ENCODE data around the gene INPP5B.
"Not testable (repeated sequence)": the region's sequence is repeated elsewhere in the genome, so short reads cannot be mapped to it uniquely, and the experiment has no call there.

Gene INPP5B

GRCh38 chr1:37910886-37911285 lies 36.0 kb downstream of the INPP5B start:
- DNase-seq: not testable (repeated sequence)

GRCh38 chr1:37908531-37908930 lies 38.3 kb downstream of the INPP5B start:
- DNase-seq: not testable (repeated sequence)

- not testable (repeated sequence) for DNase-seq
These were observed 39.3 kb downstream of the INPP5B start for GRCh38 chr1:37907416-37908125.

DNA sequence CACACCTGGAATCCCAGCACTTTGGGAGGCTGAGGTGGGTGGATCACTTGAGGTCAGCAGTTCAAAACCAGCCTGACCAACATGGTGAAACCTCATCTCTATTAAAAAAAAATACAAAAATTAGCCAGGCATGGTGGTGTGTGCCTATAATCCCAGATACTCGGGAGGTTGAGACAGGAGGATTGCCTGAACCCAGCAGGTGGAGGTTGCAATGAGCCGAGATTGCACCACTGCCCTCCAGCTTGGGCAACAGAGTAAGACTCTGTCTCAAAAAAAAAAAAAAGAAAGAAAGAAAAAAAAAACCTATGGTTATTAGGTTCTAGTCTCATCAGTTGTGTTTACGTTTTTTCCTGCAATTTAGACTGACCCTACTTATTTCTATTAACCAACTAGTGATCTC lies 40.3 kb downstream of the INPP5B start:
- not testable (repeated sequence) for DNase-seq

GRCh38 chr1:37905727-37906126 lies 41.1 kb downstream of the INPP5B start:
- DNase-seq: no peak

DNA sequence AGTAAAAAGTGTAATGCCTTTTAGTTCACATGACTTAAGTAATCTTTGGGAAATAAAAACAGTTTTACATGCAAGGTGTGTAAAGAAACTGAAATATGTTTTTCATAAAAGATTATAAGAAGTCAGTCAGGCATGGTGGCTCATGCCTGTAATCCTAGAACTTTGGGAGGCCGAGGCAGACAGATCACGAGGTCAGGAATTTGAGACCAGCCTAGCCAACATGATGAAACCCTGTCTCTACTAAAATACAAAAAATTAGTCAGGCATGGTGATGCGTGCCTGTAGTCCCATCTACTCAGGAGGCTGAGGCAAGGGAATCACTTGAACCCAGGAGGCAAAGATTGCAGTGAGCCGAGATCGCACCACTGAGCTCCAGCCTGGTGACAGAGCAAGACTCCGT lies 42.9 kb downstream of the INPP5B start:
- DNase-seq: not testable (repeated sequence)

- DNase-seq: no peak
These were observed 43.9 kb downstream of the INPP5B start for GRCh38 chr1:37902983-37903382.

DNA sequence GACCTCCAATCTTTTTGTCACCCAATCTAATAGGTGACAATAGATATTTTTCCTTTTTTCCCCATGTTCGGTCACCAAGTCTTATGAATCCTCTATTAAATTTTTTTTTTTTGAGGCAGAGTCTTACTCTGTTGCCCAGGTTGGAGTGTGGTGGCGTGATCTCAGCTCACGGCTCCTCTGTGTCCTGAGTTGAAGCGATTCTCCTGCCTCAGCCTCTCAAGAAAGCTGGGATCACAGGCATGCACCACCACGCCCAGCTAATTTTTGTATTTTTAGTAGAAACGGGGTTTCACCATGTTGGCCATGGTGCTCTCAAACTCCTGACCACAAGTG lies 45.0 kb downstream of the INPP5B start:
- DNase-seq: no peak

GRCh38 chr1:37901191-37901892 lies 45.5 kb downstream of the INPP5B start:
- no peak for DNase-seq

GRCh38 chr1:37897563-37897962 lies 49.3 kb downstream of the INPP5B start:
- DNase-seq: not testable (repeated sequence)

- no peak for DNase-seq
These were observed 53.2 kb downstream of the INPP5B start for GRCh38 chr1:37893673-37894072.

DNA sequence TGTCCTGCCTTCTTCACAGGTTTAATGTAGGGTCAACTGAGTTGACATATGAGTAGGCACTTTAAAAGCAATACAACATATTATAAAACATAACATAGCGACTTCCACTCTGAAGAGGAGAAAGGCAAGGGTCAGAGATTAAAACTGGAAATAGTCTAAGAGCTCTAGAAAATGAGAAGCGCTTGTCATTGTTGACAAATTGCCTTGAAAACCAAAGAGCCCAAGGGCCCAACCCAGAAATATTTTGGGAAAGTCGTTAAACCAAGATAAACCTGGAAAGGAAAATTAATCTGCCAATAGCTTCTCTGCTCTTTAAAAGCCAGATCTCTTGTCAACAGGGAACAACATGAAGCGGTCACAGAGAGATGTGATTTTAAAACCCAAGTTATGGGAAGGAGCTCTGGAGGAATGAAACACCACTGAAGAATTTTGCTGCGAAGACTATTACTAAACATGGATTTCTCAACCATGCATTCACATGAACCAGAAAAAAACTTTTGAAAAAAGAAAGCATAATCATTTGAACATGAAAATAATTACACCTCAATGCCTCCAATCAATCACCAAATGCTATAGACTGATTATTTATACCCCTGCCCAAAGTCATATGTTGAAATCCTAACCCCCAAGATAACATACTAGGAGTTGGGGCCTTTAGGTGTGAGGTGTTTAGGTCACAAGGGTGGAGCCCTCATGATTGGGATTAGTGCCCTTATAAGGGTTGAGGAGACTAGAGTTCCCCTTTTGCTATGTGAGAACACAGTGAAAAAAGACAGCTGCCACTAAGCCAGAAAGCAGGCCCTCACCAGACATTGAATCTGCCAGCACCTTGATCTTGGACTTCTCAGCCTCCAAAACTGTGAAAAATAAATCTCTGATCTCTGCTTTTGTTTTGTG lies 54.5 kb downstream of the INPP5B start:
- no peak for DNase-seq

DNA sequence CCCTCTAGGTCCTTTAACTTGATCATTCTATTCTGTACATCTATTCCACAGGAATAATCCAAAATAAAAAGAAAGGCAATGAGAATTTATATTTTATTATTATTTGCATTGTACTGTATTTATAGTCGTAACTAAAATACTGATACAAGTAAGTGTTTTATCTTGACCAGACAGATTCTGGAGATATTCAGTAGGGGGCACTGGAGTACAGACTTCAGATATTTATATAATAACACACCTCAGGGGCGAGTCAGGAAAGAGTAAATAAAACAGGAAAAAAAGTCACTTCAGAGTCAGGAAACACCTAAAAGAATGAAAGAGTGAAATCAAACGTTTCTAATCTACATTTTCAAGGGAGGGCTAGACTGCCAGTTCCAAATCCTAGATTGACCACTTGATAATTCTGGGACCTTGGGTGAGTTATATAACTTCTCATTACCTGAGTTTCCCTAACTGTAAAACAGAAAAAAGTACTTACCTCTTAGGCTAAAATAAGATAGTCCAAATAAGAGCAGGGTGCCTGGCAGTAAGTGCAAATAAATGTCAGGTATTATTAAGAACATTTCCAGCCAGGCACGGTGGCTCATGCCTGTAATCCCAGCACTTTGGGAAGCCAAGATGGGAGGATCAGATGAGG lies 56.4 kb downstream of the INPP5B start:
- DNase-seq: peak; percentile 65 to 85

DNA sequence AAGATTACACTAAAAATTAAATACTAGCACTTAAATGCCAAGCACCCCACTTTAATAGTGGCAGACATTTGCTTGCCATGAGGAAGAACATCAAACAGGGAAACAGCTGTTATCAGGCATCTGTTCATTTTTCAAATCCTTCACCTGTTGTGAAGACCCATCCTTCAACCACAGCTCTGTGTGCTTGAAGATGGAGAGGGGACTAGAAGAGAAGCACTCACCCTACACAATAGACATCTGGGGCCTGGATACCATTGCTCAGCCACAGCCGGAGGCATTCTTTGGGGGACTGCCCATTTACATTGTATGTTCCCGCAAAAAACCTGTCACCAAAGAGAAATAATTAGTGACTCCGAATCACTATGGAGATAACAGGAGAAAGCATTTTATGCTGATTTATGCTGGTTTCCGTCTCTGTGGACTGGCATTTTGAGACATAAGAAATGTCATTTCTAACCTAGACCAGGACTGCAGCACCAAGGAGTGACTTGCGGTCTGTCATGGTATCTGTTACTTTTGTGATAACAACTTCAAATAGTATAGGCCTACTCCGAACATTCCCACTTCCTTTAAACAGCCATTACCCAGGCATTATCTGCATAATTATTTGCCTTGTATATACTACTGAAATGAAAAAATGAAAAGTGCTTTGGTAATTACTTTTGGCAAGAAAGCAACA lies 58.7 kb downstream of the INPP5B start:
- no peak for DNase-seq

DNA sequence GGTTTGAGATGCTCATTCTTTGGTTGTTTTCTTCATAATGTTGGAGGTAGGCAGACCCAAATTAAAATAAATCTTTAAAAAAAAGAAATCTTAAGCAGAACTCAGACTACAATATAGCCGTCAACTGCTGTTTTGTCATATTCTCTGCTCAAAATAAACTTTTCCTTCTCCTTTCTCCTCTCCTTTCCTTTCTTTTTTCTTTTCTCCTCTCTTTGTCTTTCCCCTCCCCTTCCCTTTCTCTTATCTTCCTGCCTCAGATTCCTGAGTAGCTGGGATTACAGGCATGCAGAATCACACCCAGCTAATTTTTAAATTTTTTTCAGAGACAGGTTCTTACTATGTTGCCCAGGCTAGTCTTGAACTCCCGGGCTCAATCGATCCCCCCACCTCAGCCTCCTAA lies 62.7 kb downstream of the INPP5B start:
- DNase-seq: no peak

GRCh38 chr1:37883671-37884070 lies 63.2 kb downstream of the INPP5B start:
- DNase-seq: no peak

DNA sequence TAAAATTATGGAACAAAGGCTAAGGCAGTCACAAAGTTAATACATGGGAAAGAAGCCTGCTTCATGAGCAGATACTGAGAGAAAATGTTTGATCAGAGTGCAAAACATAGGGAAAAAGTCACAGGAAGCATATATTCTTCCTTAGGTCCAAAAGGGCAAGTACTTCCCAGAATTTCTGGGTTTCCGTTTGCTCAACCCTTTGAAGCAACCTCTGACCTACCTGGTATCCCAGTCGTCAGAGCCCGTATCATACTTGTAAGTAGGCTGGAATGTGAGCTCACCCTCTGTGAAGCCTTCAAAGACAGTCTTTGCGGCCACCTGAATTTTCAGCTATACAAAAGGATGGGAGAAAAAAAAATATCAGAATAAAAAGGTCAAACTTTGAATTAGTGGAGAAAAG lies 67.0 kb downstream of the INPP5B start:
- DNase-seq: no peak

GRCh38 chr1:37878071-37878470 lies 68.8 kb downstream of the INPP5B start:
- DNase-seq: no peak

GRCh38 chr1:37875833-37876232 lies 71.0 kb downstream of the INPP5B start:
- DNase-seq: no peak

DNA sequence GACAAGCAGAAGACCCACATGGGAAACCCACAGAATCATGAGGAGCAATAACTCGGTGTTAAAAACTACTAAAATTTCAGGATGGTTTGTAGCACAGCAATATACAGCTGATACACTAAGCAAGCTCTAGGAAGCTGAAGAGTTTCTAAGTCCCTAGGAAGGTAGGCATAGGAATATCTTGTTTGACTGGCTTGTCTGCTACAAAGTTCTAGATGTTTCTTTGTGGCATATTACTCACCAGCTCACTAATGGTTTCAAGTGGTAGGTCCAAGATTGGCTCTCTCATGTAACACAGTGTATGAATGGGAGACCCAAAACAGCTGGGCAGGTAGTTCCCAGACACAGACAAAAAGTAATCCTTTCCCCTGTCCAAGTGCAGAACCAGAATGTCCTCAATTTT lies 74.2 kb downstream of the INPP5B start:
- DNase-seq: no peak

GRCh38 chr1:37868466-37868865 lies 78.4 kb downstream of the INPP5B start:
- no peak for DNase-seq

- DNase-seq: no peak
These were observed 79.1 kb downstream of the INPP5B start for GRCh38 chr1:37867784-37868183.

DNA sequence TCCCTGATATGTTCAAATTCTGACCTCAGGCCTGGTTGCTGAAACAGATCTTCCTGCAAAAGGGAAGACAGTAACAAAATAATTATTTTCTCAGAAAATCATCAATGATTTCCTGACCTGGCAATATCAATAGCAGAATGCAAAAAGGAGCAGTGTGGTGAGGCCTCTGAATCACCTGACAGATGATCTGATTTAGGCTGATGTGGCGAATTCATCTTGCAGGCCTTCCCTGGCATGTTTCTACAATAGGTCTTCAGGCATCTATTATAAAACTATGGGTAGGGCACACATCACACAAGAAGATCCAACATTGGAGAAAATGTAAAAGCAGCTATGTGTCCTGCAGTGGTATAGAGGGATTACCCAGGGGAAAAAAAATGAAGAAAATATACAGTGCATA lies 80.4 kb downstream of the INPP5B start:
- no peak for DNase-seq
